SHP77 (cell line): ENCODE results near the gene RCL1.

Experiments
- DNase-seq, 2 experiments: peaks; one replicate each; lab custom pipeline; 2025; lab: John Stamatoyannopoulos, UW

The RCL1 gene

DNA sequence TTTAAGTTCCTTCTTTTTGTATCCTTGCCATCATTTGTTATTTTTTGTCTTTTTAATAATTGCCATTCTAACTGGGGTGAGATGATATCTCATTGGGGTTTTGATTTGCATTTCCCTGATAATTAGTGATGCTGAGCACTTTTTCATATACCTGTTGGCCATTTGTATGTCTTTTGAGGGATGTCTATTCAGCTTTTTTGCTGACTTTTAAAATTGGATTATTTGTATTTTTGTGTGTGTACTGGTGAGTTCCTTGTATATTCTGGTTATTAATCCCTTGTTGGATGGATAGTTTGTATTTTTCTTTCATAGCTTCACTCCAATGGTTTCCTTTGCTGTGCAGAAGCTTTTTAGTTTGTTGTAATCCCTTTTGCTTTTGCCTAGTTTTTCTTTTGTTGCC, 19.1 kb downstream of the RCL1 start:
- no peak for DNase-seq

DNA sequence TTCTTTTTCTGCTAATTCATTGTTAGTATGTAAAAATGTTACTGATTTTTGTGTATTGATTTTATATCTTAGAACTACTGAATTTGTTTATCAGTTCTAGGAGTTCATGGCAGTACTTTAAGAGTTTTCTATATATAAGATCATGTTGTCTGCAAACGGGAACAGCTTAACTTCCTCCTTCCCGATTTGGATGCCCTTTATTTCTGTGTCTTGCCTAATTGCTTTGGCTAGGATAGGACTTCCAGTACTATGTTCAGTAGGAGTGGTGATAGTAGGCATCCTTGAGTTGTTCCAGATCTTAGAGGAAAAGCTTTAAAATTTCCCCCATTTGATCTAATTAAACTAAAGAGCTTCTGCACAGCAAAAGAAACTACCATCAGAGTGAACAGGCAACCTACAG, 20.1 kb downstream of the RCL1 start:
- no peak for DNase-seq

DNA sequence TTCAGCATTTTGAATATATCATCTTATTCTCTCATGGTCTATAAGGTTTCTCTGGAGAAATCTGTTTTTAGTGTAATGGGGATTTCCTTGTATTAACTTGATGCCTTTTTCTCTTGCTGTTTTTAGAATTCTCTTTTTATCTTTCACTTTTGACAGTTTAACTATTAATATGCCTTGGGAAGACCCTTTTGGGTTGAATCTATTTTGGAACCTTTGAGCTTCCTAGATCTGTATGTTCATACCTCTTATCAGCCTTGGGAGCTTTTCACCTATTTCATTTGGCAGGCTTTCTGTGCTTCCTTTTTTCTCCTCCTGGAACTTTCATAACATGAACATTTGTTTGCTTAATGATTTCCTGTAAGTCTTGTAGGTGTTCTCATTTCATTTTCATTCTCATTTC, 22.2 kb downstream of the RCL1 start:
- DNase-seq = no peak

DNA sequence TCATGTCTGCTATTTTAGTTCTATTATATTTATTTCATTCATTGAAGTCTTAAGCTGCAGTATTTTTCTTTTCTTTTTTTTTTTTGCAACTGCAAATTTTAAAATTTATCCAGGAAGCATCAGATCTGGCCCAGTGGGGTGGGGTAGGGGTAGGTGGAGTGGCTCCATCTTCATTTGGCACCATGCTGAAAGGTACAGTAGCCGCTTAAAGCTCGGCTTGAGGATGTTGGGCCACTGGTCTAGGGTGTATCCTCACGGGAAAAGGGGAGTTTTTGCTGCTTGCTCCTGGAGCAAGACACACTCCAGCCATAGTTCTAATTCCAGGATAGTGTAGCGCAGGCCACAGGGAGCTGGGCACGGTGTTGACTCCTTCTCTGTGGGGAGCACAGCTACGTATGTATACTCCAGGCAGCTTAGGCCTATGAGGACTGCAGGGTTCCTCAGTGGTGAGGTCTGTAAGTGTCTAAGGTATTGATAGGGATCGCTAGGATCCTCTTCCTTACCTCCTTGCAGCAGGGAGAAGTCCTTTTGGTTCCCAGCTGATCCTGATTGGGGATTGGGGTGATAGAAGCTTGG, 22.7 kb downstream of the RCL1 start:
- no peak for DNase-seq

DNA sequence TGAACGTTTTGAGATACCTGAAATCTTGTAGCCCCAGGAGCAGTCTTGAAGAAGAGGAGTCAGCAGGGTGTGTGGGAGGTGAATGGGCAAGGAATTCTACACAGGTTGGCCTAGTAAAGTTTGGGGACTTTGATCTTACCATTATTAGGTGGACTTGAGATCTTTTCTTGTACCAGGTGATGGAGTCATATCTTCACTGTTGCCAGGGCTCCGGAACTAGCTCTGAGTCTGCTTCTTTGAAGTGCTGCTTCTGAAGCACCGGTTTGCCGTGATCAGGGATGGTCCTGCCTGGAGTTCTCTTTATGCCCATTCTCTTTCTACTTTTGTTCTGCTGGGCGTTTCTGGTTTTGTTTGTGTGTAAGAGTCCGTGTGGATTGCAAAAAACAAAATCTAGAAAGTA, 27.4 kb downstream of the RCL1 start:
- no peak for DNase-seq

DNA sequence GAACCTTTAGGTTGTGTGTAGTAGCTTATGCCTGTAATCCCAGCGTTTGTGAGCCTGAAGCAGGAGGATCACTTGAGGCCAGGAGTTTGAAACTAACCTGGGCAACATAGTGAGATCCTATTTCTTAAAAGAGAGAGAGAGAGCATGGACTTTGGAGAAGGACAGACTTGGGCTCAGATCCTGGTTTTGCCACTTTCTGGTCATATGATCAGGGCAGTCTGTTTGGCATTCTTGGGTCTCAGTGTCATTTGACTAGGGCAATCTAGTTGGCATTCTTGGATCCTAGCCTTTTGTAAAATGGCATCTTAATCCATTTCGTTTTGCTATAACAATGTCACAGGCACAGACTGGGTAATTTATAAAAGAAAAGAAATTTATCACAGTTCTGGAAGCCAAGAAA, 28.4 kb downstream of the RCL1 start:
- DNase-seq = no peak

DNA sequence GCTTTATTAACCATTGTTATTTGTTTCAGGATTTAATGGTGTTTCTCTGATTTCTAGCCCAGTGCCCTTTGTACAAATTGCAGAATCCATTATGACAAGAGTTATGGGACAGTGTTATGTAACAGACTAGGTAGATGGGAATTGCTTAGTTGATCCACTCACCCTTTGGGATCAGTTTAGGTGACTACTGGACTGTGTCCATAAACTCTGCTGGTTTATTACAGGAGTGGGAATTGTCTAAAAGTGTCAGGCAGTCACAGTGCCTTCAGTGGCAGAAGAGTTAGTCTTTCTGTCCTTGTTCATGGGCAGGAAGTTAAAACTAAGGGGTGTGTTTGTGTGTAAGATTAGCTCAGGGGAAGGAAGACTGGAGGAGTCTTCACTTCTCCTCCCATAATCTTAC, 29.3 kb downstream of the RCL1 start:
- DNase-seq = no peak

DNA sequence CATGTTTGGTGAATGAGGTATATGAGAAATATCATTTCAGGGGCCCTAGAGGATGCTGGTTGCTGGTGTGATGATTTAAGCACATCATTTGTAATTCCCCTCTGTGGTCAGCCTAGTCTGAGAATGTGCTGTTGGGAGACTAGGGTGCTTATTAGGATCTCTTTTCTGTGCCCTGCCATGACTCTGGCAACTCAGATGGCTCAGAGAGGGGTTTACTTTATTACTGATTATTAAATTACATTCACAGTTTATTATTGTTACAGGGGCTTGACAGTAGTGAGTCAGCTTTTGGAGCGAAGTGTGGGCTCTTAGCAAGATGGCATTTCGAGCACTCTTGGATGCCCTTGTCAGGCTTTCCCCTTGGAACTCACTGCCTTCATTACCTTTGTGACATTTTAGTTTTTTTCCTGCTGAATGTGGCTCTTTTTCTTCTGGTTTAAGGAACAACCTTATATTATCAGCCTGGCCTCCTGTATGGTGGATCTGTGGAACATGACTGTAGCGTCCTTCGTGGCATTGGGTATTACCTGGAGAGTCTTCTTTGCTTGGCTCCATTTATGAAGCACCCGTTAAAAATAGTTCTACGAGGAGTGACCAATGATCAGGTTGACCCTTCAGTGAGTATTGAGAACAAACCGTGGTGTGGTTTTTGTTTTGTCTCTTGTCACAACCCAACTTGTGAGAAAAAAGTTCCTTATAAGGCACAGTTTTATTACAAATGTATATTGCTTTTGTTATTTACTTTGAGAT, 33.8 kb downstream of the RCL1 start:
- no peak for DNase-seq

DNA sequence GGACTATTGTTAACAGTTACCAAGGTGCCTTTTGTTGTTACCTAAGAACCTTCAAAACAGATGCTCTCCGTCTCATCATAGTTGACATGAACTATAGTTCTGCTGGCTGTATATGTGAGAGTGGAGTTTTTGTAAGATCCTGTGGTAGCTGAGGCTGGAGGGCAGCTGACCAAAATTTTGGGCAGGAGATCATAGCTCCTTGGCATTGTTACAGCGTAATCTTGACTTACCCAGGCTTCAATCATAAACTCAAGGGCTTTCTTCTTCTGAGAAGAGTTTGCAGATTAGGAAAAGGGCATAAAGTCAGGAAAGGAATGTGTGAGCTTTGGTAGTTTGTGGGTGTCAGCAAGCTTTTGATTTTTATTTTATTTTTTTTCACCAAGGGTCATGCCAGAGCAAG, 34.5 kb downstream of the RCL1 start:
- no peak for DNase-seq

DNA sequence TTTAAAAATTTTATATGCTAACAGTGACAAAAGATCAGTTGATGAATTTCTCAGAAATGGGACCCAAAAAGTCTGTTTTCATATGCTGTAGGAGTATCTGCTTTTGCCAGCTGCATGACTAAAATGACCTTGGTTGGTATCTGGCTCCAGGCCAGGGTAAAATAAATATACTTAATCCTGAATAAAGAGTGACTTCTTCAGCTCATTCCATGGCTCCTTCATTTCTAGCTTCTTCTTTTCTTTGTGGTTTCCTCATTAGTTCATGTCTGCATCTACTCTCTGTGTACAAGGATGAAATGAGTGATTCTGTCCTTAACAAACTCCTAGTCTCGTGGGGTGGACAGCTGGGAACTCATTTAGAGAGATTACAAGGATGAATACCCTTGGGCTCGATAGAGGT, 36.0 kb downstream of the RCL1 start:
- no peak for DNase-seq

DNA sequence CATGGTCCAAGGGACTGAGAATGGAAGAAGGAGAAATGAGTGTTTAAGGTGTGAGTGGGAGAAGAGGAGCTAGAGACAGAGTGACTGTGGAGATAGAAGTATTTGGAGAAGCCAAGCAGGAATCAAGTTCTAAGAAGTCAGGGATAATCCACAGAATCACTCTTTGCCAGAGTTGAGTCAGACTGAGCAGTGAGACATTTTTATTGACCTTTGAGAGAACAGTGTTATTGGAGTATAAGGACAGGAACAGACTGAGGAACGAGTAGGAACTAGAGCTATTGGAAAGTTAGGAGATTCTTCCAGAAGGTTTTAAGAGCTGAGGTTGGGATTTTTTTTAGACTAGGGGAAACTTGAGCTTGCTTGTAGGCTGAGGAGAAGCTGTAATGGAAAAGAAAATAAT, 37.2 kb downstream of the RCL1 start:
- no peak for DNase-seq

DNA sequence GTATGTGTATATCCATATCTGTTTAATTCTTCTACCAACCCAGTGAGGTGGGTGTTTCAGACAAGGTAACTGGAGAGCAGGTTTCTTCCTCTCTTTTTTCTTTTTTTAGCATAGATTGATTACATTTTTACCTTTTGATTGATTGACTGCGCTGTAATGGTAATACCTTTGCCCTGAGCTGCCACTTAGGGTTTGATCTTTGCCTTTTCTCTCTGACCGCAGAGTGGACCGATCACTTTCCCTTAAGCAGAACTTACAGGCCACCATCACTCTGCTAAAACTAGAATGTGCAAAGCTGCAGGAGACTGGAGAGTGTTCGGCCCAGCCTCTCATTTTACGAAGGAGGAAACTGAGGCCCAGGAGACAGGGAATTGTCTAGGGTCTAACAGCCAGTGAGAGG, 38.0 kb downstream of the RCL1 start:
- no peak for DNase-seq

DNA sequence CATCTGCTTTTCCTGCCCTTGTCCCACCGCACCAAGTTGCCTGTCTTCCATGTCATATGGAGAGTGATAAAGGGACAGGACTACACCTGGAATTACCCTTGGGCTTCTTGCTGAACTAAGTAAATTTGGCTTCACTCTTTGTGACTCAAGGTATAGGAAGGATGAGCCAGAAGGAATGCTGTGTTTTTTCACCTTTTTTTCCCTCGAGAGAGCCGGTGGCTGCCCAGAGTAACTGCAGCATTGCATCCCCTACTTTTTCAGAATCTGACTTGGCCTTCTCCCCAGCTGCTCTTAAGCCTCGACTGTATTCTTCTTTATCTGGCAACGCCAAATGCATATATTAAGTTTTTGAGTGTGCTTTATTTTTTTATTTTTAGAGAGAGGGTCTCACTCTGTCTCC, 38.4 kb downstream of the RCL1 start:
- DNase-seq = no peak

DNA sequence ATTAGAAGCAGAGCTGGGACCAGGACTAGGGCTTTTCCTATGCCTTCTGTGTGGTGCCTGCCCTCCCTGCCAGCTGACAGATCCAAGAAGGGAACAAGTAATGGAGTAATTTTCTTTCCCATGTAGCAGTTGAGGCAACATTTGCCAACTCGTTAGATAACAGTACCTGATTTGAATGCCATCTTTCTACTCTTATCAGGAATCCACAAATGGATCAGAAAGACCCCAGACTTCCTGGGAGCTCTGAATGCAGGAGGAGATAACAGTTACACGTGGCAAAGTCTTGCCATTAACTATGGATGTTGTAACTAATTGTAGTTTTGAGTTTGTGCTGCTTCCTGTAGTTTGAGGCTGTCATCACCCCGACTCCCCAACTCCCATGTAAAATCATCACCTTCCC, 39.2 kb downstream of the RCL1 start:
- DNase-seq = no peak

DNA sequence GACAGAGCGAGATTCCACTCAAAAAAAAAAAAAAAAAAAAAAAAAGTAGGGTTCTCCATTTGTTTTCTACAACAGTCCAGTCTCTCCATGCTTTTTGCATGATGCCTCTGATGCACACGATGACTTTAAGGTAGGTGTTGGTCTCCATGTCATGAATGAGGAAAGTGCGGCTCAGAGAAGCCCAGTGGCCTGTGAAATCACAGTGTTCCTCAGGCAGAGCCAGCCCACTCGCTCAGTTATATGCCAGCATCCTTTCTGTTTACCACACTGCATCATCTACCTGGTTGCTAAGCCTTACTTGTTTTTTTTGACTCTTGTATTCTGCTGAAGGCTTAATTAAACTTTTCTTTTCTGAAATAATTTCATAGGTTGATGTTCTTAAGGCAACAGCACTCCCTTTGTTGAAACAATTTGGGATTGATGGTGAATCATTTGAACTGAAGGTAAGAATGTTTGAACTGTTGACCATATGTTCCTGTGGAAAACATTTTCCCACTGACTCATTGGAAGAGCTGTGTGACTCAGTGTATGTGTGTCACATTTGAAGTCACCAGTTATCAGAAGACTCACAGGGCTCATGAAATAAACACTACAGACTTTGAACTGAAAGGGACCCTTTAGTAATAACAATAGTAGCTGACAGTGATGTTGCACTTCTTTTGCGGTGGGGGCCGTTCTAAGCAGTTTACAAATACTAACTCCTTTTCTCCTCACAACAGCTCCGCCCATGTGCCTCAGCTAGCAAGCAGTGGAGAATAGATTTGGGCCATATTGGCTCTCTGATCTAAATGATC, 40.2 kb downstream of the RCL1 start:
- no peak for DNase-seq

DNA sequence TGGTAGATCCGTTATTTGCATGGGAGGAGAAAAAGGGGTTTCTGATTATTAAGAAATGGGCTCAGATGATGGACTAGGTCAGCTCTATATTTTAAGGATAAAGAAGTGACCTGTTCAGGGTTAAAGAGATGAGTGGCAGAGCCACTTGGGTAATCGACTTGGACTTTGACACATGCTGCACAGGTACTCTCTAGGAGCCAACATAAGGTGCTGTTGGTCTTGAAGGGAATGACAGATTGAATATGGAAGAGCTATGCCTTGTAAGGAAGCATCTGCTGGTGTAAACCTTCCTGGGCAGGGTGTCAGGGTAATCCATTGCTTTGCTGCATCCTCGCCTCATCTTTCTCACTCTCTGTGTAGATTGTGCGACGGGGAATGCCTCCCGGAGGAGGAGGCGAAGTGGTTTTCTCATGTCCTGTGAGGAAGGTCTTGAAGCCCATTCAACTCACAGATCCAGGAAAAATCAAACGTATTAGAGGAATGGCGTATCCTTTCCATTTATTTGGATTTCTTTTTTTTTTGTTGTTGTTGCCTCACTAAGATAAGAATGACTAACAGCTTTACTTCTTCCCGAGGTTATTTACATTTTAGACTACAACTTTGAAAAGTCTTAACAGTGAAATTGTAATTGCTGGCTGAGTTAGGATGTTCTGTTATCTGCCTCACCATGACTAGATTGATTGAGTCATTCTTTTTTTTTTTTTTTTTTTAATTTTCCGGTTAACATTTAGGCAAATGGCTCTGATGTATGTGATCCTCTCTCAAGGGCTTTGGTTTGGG, 41.2 kb downstream of the RCL1 start:
- DNase-seq = no peak

DNA sequence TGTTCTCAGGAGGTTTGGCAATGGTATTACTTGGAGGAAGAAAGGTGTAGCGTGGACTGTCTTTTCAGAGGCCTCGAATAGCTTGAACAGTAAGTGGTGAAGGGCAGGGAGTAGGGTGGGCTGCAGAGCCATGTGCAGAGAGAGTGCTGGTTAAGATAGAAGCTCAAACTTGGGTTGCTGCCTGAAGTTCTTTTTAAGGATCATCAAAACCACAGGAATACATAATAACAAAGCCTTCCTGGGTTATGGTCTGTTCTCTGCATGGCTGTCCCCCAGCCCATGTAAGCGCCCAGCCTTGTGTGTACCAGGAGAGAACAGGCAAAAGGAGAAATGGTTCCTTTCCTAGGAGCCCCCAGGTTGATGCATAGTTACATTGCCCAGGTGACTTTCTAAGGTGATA, 43.9 kb downstream of the RCL1 start:
- no peak for DNase-seq

DNA sequence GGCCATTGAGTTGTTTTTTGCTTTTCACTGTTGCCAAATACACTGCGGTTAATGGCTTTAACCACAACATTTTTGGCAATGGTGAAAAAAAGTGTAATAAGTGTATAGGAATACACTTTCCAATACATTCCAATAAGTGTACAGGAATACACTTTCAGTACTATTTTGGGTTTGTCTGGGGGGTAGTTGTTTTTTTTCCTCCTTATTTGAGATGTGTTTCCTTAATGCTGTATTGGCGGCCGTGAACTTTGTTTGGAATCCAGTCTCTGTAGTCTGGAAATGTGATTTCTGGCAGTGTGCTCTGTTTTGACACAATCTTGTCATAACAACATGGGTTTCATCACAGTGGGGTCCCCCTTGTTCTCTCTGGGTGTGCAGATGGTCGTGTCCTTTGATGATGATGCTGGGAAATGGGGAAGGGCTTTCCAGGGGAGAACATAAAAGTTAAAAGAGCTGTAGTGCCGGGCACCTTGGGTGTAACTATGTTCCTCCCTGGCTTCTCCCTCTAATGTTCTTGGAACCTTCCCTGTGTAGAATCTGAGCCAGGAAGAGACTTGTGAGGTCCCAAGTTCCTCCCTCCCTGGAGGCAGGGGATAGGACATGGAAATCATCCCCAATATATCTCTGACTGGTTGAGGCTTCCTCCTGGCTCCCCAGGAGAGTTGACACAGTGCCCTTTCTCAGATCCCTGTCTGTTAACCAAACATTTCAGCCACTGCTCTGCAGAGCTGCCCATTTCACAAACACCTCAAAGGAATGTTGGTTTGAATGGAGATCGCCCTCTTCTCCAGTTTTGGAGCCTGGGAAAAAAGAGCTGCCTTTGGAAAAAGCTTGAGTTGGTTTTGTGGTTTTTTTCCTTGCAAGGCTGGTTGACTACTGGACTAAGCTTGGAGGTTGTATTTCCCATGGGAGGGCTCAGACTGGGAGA, 44.8 kb downstream of the RCL1 start:
- DNase-seq = no peak

DNA sequence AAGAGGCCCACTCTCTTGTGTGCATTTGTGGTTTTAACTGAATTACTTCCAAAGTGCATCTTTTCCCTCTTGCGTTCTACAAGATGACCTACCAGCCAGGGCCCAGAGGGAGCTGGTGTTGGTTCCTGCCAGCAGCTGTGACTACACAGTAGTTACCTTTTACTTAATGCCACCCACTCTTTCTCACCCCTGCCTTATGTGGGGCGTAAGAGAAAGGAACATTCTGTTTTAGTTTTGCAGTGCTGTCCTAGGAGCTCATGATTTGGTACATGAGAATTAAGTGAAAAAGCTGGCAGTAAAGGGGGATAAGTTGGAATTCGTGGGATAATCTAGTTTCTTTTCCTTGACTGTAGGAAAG, 45.4 kb downstream of the RCL1 start:
- DNase-seq = no peak

DNA sequence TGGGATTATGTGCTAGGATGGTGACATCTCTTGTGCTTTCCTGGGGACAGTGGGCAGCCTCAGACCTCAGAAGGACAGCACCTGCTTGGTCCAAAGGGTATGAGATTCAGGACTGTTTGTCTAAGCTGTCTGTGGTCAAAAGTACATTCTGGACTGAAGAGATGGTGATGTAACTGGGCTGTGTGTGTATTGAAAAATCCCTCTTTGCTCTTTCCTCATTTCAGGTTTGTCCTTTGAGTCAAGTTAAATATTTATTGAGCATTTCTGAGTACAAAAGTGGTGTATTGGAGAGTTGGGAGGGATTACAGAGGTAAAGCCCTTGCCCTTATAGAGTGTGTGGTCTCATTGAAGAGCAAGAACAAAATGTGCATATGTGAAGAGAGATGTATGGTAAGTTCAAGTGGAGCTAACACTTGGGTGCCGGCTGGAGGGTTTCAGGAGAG, 46.7 kb downstream of the RCL1 start:
- no peak for DNase-seq

DNA sequence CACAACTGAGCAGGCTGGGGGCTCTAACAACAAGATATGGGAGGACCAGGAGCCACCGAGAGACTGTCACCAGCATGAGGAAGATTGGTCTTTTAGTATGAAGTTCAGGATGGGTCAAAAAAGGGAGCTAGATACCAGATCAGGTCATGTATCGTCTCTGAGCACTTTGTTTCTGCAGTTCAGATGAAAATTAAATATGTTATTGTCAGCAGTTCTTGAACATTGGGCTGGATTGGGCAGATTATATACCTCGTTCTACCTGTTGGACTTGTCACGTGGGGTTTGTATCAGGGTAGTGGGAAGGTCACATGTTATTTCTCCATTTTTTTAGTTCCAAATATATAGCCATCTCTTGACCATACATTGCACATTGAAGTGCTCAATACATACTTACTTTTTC, 47.3 kb downstream of the RCL1 start:
- no peak for DNase-seq

DNA sequence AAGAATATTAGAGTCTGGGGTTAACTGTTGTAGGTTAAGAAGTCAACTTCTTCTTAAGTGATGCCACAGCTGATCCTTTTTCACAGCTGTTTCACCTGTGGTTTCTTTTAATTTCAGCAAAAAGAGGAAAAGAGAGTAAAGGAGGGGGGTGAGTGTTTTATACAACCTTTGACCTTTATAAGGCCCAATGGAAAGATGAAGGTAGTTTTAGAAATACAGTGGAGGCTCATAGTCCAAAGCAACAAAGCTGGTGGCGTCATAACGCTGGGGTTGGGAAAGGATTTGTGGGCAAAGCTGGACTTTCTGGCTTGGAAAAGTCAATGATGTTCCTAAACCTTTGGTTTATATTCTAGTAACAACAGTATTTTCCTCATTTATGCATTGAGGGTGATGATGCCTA, 49.5 kb downstream of the RCL1 start:
- DNase-seq = no peak
